ENCODE results near the gene WDFY4. TPM values are rescaled to one million over a fixed set of nuclear protein-coding genes. Genes with fewer than 3 reads are reported as not detected.

WDFY4 gene
- total RNA-seq, 1 experiment from 2014 or later, result not detected

DNA sequence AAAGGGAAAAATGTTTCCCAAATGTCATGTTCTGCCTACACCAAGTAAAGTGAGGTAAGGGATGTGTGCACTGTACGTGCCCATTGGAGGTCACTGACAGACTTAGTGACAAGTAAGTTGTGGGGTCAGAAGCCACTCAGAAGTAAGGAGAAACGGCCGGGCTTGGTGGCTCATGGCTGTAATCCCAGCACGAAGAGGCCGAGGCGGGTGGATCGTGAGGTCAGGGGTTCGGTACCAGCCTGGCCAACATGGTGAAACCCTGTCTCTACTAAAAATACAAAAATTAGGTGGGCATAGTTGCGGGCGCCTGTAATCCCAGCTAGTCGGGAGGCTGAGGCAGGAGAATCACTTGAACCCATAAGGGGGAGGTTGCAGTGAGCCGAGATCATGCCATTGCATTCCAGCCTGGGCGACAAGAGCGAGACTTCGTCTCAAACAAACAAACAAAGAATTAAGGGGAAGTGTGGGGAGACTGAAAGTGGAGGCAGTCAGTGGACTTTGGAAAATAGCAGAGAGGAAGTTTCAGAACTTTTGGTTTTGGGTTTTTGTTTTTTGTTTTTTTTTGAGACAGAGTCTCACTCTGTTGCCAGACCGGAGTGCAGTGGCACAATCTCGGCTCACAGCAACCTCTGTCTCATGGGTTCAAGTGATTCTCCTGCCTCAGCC lies 114.8 kb downstream of the WDFY4 start:
- Histone ChIP-seq H3K23ac (ENCODE audit: insufficient read length, low read depth, low read length) (no peak overlapping the region), H3K9ac (ENCODE audit: extremely low read depth, insufficient read length, low read length) (no peak overlapping the region), H2AK5ac (ENCODE audit: insufficient read length, low read length) (no peak overlapping the region), H3K4ac (ENCODE audit: low read depth, low read length) (no peak overlapping the region), H4K20me1 (ENCODE audit: control insufficient read depth, insufficient read depth, insufficient read length) (no peaks in the 10 kb centered on the region), H3K27me3 (ENCODE audit: insufficient read depth, low read length) (no peaks in the 10 kb centered on the region), H4K8ac (replicated peaks; ENCODE audit: insufficient read length, low read depth, low read length) (no peak overlapping the region), H3K14ac (ENCODE audit: insufficient read depth, low read length) (no peak overlapping the region), H3K9me3 (ENCODE audit: control insufficient read depth, low read depth, low read length) (no peaks in the 10 kb centered on the region), H4K5ac (ENCODE audit: insufficient read length, low read depth, low read length) (no peak overlapping the region), H3K4me1 (ENCODE audit: insufficient read depth, low read length) (no peaks in the 10 kb centered on the region), H2BK120ac (ENCODE audit: low read depth, low read length, poor library complexity, severe bottlenecking) (no peak overlapping the region), H3T11ph (ENCODE audit: low read length) (no peak overlapping the region), H3K23me2 (ENCODE audit: insufficient read length, low read depth, low read length, poor library complexity, severe bottlenecking) (no peaks in the 10 kb centered on the region), H2BK5ac (ENCODE audit: insufficient read length, low read length) (no peak overlapping the region), H4K91ac (ENCODE audit: insufficient read length, low read depth, low read length) (no peak overlapping the region), H2BK20ac (ENCODE audit: low read depth, low read length, poor library complexity, severe bottlenecking) (no peak overlapping the region), H3K56ac (ENCODE audit: insufficient read length, low read depth, low read length) (no peak overlapping the region), H3K18ac (ENCODE audit: insufficient read length, low read depth, low read length) (no peak overlapping the region), H2BK15ac (ENCODE audit: low read depth, low read length) (no peak overlapping the region), H3K79me1 (ENCODE audit: insufficient read depth, low read depth, low read length, poor library complexity, severe bottlenecking) (no peaks in the 10 kb centered on the region), H3K4me2 (ENCODE audit: insufficient read depth, insufficient read length, low read length) (no peak overlapping the region), H3K79me2 (ENCODE audit: insufficient read depth, low read length) (no peaks in the 10 kb centered on the region), H2AFZ (ENCODE audit: low read length) (no peak overlapping the region), H3K27ac (ENCODE audit: insufficient read length, low read depth, low read length) (no peak overlapping the region), H2BK12ac (ENCODE audit: insufficient read length, low read depth, low read length) (no peak overlapping the region)
- DNase-seq, result no peak
- H3K27me3 Mint-ChIP-seq (ENCODE audit: low read depth), result peaks cover 7% of the 10 kb centered on the region; the same call in 1 of the 2 replicates
- peaks cover 5 to 9% of the 10 kb centered on the region in 2 experiments for H3K4me1 Mint-ChIP-seq
- peaks cover 0 to 4% (median 0%) of the 10 kb centered on the region in 3 experiments; a peak in 2 of 7 replicates for H3K36me3 Mint-ChIP-seq (ENCODE audit: insufficient read depth in 1 of 3, low read depth in 3 of 3)
- TF ChIP-seq, protein P1, sequence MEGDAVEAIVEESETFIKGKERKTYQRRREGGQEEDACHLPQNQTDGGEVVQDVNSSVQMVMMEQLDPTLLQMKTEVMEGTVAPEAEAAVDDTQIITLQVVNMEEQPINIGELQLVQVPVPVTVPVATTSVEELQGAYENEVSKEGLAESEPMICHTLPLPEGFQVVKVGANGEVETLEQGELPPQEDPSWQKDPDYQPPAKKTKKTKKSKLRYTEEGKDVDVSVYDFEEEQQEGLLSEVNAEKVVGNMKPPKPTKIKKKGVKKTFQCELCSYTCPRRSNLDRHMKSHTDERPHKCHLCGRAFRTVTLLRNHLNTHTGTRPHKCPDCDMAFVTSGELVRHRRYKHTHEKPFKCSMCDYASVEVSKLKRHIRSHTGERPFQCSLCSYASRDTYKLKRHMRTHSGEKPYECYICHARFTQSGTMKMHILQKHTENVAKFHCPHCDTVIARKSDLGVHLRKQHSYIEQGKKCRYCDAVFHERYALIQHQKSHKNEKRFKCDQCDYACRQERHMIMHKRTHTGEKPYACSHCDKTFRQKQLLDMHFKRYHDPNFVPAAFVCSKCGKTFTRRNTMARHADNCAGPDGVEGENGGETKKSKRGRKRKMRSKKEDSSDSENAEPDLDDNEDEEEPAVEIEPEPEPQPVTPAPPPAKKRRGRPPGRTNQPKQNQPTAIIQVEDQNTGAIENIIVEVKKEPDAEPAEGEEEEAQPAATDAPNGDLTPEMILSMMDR (conservative IDR thresholded peaks at IDR 0.05), result no peak
- 0 out of 5 replicates have a peak, but pooled peaks cover 0 to 3% of the 10 kb centered on the region in 2 experiments for H3K9me3 Mint-ChIP-seq
- no CpG with 5 or more reads among the region's 17 CpGs for WGBS (ENCODE audit: extremely low coverage, insufficient read length, low lambda C conversion rate)
- no peak overlapping the region for H3K27ac Mint-ChIP-seq
- H3K4me3 Mint-ChIP-seq, result no peak overlapping the region

Data from H9 (cell line).